HL-60/S4 (cell line): ENCODE results near the gene MPP3.

Experiments used
- in situ Hi-C: fragments of 300-500 bp; cut with MboI; formaldehyde crosslinking; loops from 2 replicates; pipeline ENCODE4 v1.14.3; 2022; ENCODE audit warnings: low sequenced_read_pairs

MPP3 gene

DNA sequence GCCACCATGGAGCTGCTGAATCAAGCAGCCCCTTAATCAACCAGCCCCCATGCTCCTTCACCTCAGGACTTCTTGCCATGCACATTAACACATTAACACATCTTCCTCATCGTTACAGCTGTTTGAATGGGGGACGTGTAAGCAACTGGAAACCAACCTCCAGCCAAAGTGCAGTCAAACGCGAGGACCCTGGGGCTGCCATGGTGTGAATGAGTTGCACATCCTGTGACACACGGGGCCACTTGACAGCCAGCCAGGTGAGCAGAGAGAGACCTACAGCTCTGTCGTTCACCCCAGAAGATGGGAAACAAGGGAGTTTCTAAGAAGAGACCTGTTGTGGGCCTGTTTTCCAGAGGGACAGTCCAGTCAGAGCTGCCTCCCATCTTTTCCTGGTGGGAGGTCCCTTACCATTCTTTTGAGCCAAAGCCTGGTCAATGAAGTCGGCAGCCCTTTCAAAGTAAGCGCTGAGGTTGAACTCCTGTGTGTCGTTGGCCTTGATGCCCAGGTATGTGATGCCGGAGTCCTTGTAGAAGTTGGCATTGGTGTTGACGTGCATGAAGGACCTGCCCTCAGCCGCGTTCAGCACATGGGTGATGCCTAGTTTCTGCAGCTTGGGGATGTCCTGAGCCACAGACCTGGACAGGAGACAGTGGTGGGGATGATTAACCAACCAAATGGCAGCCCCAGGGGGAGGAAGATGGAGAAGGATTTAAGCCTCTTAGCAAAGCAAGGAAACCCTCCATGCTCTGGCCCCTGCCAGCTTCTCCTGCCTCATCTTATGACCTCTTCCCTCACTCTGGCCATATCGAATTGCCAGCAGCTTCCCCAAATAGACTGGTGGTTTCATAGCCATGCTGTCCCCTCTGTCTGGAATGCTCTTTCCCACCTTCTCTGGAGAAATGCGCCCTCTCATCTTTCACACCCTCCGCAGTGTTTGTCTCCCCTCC lies 58.4 kb downstream of the MPP3 start:
- in situ Hi-C loops = no loop called here

DNA sequence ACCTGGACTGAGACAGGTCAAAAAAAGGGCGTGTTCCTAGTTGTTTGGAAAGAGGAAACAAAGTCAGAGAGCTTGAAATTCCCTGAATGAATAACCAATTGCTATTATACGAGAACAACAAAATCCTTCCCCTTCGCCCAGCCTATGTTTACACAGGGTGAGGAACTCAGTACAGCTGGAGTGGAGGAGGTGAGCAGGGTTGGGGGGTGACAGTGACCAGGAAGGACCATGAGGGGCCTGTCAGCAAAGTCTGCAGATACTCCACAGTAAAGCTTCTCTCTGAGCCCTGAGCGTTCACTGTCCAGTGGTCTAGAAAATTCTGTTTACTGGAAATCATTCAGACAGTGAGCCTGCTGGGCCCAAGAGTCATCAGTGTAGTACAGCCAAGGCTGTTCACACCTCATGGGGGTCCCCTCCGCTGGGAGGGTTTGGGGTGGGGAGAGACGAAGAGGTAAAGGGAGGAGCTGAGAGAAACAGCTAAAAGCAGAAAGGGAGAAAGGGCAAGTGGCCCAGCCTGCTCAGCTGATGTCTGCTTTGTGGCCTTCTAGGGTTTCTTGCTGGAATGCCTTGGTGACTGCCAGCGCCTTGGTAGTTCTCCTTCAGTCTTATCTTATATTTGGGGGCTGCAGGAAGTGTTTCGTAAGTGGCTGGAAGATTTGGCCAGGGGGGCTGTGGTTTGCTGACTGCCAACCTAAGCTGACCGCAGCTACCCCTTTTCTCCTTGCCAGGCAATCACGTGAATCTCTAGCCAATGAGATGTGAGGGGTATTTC lies 59.9 kb downstream of the MPP3 start:
- in situ Hi-C loops = no loop called here

DNA sequence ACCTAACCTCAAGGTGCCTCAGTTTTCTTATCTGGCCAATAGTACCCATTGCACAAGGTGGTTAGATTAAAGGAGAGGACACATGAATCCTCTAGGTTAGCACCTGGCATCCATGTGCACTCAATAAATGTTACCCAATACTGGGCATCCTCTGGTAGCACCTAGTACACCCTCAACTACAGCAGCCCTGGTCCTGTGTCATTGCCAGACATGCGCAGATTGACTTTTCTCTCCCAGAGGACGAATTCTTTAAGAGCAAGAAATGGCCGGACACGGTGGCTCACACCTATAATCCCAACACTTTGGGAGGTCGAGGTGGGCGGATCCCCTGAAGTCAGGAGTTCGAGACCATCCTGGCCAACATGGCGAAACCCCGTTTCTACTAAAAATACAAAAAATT lies 61.5 kb downstream of the MPP3 start:
- in situ Hi-C loops = no loop called here

DNA sequence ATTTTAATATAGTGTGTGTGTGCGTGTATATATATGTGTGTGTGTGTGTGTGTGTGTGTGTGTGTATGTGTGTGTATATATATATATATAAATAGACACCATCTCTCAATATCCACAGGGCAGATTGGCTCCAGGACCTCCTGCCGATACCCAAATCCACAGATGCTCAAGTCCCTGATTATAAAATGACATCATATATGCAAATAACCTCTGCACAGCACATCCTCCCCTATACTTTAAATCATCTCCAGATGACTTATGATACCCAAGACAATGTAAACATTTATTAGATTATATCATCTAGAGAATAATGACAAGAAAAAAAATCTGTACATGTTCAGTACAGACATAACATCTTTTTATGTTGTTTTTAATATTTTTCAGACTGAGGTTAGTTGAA lies 62.0 kb downstream of the MPP3 start:
- in situ Hi-C loops = no loop called here

DNA sequence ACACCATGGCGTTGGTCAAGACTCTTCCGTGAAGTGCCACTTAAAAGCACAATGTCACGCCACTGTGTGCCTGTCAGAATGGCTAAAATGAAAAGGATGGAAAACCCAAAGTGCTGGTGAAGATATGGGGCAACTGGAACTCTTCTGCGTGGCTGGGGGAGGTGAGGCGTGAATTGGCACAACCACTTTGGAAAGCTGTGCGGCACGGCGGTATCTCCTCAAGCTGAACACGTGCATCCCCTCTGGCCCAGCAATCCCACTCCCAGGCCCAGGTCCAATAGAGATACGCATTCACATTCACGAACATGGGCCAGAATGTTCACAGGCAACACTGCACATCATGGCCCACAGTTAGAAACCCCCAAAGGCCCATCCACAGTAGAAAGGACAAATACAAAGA lies 63.1 kb downstream of the MPP3 start:
- in situ Hi-C loops = no loop called here

DNA sequence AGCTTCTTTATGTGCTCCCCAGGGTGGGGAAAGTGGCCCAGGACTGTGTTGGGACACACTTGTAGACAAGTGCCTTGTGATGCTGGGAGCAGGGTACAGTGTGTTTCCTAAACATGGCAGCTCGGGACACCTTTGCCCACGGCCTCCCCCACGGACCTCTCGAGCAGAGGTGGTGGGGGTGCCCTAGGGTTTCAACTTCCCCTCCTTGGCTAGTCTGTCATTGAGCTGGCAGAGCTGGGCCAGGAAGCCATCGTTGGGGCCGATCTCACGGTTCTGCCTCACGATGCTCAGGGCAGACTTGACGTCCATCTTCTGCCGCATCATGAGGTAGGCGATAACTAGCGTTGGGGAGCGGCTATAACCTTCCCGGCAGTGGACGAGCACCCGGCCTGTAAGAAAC lies 63.5 kb downstream of the MPP3 start:
- in situ Hi-C loops = no loop called here

DNA sequence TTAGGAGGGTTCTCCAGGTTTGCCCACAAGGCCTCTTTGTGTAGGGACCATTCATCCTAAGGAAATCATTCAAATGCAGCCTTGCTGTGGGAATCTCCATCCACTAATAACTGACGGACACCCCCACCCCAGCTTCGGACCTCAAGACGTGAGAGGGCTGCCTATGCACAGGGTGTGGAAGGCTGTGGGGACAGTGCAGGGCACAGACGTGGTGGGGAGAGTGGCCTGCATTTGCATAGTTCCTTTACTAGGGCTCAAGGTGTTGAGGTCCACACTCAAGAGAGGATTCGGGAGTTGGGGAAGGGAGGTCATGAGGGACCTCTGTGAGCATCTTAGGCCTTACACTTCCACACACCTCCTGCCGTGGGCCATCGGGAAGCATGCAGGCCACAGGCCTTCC lies 64.0 kb downstream of the MPP3 start:
- in situ Hi-C loops = no loop called here

DNA sequence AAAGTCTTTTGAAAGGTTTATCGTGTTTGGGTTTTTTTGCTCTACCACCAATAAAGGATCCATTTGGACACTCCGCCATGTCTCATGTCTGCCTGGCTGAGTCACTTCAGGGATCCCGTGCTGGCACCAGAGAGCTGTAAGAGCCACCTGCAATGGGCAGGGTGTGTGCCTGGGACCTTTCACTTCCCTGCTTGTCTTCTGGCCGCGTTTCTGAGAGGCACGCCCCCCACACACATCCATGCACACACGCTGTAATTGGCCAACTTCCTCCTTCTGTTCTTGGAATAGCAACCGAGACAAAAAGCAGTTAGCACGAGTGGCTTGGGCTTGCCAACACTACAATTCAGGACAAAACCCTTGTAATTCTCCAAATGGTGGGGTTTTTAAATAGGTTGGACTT lies 64.6 kb downstream of the MPP3 start:
- in situ Hi-C loops = no loop called here

DNA sequence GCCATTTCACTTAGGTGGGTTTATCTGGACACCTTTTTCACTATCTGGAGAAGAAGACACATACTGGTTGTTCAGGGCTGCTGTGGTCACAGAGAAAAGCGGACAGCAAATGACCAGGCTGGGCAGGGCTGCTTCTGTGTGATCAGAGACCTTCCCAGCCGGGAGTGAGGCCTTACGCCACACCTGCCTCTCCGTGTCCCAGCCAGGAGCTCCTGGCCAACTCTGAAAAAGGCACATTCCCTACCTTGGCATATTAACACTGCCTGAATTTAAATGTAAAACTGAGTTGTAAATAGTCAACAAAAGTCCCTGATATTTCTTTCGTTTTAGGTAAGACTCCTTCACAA lies 65.3 kb downstream of the MPP3 start:
- in situ Hi-C loops = no loop called here

DNA sequence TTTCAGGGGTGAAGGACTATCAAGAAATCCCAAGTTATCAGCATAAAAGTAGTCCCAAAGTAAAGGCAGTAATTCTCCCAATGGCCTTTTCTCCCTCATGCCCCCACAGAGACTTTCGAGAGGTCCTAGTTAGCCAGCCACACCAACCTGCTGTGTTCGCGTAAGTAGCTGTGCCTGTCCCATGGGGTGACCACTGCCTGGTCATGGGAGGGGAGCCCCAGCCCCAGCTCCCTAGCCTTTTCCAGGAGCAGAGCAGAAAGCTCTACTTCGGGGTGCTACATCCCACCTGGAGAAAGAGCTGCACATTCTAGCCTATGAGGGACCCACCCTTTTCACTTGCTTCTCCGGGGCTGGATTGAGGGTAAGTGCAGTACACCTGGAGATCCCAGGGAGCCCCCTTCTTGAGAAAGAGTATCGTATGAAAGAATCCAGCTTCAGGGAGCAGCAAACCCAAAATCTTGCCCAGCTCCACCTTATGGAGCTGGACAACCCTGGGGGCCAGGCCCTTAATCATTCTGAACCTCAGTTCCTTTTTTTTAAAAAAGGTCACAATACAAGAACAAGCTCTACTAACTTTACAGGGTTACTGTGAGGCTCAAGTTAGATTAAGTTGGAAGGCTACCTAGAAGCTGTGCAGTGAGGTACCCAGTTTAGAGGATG lies 65.8 kb downstream of the MPP3 start:
- in situ Hi-C loops = no loop called here

DNA sequence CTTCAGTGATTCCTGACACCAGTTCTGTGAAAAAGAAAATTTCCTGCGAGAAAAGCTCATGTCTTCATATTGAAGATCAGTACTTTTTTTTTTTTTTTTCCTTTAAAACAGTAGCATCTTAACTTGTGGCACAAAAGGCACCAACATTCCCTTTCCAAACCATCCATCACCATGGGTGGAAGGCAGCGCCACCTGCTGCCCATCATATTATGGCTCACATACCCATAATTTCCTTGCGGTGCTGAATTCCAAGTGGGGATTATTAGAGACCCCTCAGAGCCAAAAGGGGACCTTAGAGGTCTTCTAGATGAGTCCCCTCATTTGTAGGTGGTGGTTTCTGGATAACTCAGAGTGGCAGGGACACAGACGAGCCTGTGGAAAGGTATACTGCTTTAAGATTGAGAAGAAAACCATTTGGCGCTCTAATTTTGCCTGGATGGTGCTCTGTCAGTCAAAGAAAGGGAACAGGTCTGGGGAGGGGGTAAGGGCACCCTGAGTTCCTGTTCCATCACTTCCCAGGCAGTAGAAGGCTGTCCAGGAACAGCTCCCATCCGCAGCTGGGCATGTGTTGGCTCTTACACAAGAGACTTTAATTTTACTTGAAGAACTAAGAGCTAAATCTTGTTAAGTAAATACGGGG lies 66.4 kb downstream of the MPP3 start:
- in situ Hi-C loops = no loop called here

DNA sequence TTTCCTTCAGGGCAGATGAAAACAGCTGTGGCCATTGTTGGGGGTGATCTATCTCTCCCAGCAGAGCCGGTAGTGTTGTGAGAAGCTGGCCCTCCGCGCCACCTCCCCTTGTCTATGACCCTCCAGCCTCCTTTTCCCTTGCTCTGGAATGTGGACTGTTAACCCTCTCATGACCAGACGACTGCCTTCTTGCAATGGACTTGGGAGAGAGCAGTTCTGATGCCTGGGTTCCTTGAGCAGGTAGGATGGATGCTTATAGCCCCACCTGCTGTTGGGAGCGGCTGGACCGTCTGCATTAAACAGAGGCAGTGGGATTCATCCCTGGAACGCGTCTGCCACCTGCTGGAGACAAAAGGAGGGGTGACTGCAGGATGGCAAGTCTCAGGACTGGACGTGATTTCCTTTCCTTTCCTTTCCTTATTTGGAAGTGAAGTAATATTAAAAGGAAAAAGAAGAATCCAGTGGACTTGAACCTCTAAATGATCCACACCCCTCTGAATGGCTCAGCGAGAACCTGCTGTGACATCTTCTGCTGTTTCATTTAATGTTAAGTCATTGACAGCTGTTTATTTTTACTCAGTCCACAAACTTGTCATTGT lies 72.6 kb downstream of the MPP3 start:
- in situ Hi-C loops = loop anchor here (5.0 kb wide), 2 partner anchors 73 to 183 kb away; no protein-coding TSS in a partner anchor

DNA sequence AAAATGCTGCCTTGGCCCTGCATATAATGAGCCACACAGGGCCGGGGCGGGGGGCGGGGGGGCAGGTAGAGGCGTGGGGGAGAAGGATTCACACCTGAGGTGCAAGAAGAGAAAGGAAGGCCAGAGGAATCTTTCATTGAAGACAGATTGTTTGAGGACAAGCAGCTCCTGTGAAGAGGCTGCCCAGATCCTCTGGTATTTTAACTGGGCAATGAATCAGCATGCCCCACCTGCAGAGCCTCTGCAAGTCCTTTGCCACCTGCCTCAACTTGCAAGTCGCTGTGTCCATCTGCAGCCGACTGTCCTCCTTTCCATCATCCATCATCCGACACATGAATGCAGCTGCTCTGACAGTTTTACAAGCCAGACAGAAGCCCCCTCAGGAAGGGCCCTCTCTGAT lies 73.1 kb downstream of the MPP3 start:
- in situ Hi-C loops = loop anchor here (5.0 kb wide), 2 partner anchors 73 to 183 kb away; no protein-coding TSS in a partner anchor

DNA sequence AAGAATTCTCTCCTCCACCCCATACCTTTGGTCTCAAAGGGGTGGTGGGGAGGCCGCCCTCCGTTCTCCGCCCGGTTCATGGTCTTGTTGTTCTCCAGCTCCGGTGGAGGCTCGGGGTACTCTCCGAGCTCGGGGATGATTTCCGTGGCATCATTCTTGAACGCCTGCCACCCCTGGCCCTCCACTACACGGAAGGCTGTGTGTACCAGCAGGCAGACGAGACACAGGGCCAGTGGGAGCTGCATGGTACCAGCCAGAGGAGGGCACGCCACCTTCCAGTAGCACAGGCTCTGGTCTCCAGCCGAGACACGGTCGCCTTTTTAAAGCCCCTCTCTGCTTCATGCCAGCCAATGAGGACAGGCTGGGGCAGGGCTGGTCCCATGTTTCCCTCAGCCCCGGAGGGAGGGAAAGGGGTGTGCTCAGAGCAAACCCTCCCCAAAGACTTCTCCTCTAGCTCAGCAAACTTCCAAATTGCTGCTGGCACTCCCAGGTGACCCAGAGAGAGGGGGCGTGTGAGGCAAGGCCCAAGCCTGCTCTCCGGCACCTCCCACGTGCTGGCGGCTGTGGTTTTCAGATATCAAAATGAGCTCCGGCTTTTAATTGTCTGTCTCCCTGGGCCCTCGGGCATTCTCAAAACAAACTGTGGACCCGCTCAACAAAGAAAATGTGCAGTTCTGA lies 74.3 kb downstream of the MPP3 start, which contains the start of gene SOST:
Gene SOST (minus strand): TSS at position 295 of the 678 bp plus-strand sequence. CDS start 50 bp downstream, at position 245.
- in situ Hi-C loops = no loop called here

DNA sequence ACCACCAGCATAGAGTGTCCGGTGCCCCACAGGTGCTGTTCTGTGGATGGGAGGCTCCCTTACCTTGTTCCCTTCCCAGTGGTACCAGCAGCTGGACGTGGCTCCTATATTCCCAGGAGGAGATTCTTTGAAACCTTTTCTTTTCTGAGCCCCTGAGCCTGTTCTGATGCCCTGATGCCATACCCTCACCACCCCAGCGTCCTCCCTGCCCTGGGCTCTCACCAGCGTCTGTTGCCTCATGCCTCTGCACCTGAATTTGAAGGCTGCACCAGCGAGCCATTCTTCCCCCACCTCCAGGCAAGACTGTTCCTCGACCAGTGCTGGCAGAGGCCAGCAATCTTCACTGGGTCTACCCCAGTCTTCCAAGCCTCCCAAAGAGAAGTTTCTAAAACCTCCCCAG lies 74.9 kb downstream of the MPP3 start:
- in situ Hi-C loops = no loop called here

DNA sequence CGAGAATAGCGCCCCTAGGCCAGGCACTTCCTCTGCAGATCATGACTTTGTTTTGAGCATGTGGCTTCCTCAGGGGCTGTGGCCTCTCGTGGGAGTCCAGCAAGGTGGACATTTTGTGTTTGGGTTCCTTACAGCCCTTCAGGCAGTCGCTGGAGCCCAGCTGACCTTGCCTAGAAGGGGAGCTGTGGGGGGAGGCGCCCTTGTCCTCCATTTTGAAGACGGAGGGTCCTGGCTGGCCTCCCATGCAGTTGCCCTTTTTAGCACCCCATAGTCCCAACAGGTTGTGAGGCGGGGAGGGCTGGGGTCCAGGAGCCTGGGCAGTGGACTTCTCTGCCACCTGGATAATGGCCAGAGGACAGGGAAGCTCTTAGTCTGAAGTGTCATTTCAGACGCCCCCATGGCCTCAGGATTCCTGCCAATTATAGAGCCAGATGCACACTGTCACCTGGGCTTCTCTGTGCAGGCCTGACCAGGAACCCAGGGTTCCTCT lies 75.7 kb downstream of the MPP3 start:
- in situ Hi-C loops = no loop called here

DNA sequence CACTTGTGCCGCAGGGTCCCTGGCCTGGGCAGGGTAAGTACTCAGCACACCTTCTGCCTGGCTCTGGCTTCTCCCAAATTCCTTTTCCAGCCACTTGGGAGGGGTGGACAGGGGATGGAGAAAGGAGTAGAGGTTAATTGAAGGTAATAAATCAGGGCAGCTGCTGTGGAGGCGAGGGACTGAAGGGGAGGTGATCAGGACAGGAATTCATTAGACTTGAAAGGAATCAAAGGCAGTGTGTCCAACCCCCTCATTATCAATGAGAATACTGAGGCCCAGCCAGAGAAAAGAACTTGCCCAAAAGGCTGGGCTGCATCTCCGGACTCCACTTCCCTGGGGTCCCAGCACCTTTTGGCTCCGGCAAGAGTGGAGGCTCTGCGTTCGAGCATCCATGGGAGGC lies 76.7 kb downstream of the MPP3 start:
- in situ Hi-C loops = no loop called here

DNA sequence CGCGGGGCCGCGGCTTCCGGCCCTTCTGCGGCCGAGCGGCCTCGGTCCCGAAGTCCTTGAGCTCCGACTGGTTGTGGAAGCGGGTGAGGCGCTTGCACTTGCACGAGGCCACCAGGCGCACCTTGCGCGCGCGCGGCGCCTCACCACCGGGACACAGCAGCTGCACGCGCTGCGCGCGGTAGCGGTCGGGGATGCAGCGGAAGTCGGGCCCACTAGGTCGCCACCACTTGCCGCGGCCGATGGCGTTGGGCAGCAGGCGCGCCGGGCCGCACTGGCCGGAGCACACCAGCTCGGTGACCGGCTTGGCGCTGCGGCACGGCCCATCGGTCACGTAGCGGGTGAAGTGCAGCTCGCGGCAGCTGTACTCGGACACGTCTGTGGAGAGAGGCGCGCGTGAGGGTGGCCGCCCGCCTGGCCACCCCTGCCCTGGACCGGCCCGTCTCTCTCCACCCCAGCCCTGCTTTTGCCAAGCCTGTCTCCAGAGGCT lies 77.5 kb downstream of the MPP3 start:
- in situ Hi-C loops = no loop called here

DNA sequence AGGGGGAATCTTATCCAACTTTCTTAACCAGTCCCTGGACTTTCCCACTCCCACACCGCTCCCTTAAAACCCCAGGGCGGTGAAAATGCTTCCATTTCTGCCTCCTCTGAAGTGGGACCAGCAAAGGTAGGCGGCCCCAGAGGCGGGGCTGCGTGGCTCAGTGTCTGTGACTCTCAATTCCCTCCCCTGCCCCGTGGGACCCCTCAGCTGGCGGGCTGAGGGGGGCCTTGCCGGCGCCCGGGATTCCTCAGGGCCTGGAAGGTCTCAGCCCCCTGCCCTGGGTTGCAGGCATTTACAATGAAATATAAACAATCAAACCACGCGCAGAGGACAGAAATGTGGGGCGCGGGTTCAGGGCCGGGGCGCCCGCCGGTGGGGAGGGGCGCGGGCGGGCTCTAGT lies 78.0 kb downstream of the MPP3 start:
- in situ Hi-C loops = no loop called here
